ENCODE data around the gene EYA2.
"Not testable (repeated sequence)": the region's sequence is repeated elsewhere in the genome, so short reads cannot be mapped to it uniquely, and the experiment has no call there.

Gene EYA2

GRCh38 chr20:47150403-47151152 is 255.9 kb downstream of the EYA2 start:
- DNase-seq: peak; percentile 47

- DNase-seq: no peak
Observed at GRCh38 chr20:47152068-47152467, 257.4 kb downstream of the EYA2 start.

- no peak for DNase-seq
Observed at GRCh38 chr20:47154089-47154488, 259.4 kb downstream of the EYA2 start.

- no peak for DNase-seq
Observed at GRCh38 chr20:47156301-47157137, 261.9 kb downstream of the EYA2 start.

GRCh38 chr20:47159166-47159565 is 264.5 kb downstream of the EYA2 start:
- DNase-seq: no peak

- no peak for DNase-seq
Observed at GRCh38 chr20:47160240-47160639, 265.6 kb downstream of the EYA2 start.

GRCh38 chr20:47160992-47161391 is 266.3 kb downstream of the EYA2 start:
- no peak for DNase-seq

- DNase-seq: no peak
Observed at GRCh38 chr20:47161411-47161810, 266.8 kb downstream of the EYA2 start.

GRCh38 chr20:47164140-47164539 is 269.5 kb downstream of the EYA2 start:
- no peak for DNase-seq

GRCh38 chr20:47165376-47165865 is 270.8 kb downstream of the EYA2 start:
- DNase-seq: no peak

- DNase-seq: no peak
Observed at GRCh38 chr20:47167846-47168245, 273.2 kb downstream of the EYA2 start.

GRCh38 chr20:47172579-47172978 is 277.9 kb downstream of the EYA2 start:
- DNase-seq: no peak

GRCh38 chr20:47173596-47174216 is 279.1 kb downstream of the EYA2 start:
- no peak for DNase-seq

GRCh38 chr20:47174456-47175243 is 280.0 kb downstream of the EYA2 start:
- no peak for DNase-seq

GRCh38 chr20:47175493-47175892 is 280.9 kb downstream of the EYA2 start:
- DNase-seq: no peak

- DNase-seq: not testable (repeated sequence)
Observed at GRCh38 chr20:47176217-47176616, 281.6 kb downstream of the EYA2 start.

- DNase-seq: no peak
Observed at GRCh38 chr20:47178277-47178676, 283.6 kb downstream of the EYA2 start.

- DNase-seq: no peak
Observed at GRCh38 chr20:47178851-47179250, 284.2 kb downstream of the EYA2 start.

- DNase-seq: no peak
Observed at GRCh38 chr20:47179267-47179666, 284.6 kb downstream of the EYA2 start.

- DNase-seq: peak; percentile 40
Observed at GRCh38 chr20:47181056-47181862, 286.6 kb downstream of the EYA2 start.

GRCh38 chr20:47183367-47183766 is 288.7 kb downstream of the EYA2 start:
- DNase-seq: no peak

Measured in stimulated activated CD8-positive, alpha-beta memory T cell treated with anti-CD3 and anti-CD28 coated beads, Interleukin-4, amount 100 ng/mL, for 48 hours (primary cell).